ENCODE results near the gene APOL6.

APOL6 gene

DNA sequence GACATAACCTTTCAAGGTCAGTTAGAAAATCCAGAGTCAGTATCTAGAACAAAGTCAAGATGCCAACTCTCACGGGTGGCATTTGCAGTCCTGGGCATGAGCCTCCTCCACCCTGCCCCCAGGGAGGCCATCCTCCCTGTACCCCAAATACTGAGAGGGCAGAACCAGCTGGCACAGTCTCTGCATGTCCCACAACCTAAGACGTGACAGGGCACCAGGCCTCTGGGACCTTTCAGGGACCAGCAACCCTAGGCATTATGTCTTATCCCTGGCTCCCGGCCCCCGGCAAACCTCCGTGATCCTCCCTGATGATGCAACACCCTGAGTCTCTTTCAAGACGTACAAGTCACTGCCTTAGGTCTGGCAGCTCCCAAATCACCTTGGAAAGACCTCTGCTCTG is 33.1 kb upstream of the APOL6 start:
- CTCF ChIA-PET, result no interaction called here
- POLR2A ChIA-PET, result no interaction called here
- TF ChIP-seq, protein P1, sequence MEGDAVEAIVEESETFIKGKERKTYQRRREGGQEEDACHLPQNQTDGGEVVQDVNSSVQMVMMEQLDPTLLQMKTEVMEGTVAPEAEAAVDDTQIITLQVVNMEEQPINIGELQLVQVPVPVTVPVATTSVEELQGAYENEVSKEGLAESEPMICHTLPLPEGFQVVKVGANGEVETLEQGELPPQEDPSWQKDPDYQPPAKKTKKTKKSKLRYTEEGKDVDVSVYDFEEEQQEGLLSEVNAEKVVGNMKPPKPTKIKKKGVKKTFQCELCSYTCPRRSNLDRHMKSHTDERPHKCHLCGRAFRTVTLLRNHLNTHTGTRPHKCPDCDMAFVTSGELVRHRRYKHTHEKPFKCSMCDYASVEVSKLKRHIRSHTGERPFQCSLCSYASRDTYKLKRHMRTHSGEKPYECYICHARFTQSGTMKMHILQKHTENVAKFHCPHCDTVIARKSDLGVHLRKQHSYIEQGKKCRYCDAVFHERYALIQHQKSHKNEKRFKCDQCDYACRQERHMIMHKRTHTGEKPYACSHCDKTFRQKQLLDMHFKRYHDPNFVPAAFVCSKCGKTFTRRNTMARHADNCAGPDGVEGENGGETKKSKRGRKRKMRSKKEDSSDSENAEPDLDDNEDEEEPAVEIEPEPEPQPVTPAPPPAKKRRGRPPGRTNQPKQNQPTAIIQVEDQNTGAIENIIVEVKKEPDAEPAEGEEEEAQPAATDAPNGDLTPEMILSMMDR (IDR thresholded peaks at IDR 0.05; ENCODE audit: control extremely low read depth, extremely low read depth, low read depth, missing control alignments), result no peak

DNA sequence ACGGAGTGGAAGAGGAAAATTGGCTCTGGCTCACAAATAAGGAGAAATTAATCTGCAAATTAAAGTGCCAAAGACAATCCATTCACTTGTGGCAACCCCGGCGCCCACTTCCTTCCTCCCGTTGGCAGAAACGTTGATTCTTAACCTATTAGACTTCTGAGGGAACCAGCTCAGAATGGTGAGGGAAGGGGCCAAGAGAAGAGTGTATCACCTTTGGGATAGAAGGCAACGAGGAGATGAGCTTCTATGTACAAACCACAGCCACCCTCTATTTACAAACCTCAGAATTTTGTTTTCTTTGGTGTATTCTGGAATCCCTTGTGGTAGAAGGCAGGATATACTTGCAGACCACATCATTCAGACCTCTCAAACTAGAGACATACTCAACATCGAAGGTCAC is 32.2 kb upstream of the APOL6 start:
- POLR2A ChIA-PET, result no interaction called here
- CTCF ChIA-PET, result interaction anchor here (1.6 kb wide), 1 partner anchor 265 kb away, joined by 3 read pairs; no protein-coding TSS in a partner anchor
- TF ChIP-seq, protein P1 (IDR thresholded peaks at IDR 0.05; ENCODE audit: control extremely low read depth, extremely low read depth, low read depth, missing control alignments), result no peak
- no peak for DNase-seq (ENCODE audit: extremely low spot score)

More for the DNA sequence above, 33.1 kb upstream of the APOL6 start:
- no peak for DNase-seq (ENCODE audit: extremely low spot score)

DNA sequence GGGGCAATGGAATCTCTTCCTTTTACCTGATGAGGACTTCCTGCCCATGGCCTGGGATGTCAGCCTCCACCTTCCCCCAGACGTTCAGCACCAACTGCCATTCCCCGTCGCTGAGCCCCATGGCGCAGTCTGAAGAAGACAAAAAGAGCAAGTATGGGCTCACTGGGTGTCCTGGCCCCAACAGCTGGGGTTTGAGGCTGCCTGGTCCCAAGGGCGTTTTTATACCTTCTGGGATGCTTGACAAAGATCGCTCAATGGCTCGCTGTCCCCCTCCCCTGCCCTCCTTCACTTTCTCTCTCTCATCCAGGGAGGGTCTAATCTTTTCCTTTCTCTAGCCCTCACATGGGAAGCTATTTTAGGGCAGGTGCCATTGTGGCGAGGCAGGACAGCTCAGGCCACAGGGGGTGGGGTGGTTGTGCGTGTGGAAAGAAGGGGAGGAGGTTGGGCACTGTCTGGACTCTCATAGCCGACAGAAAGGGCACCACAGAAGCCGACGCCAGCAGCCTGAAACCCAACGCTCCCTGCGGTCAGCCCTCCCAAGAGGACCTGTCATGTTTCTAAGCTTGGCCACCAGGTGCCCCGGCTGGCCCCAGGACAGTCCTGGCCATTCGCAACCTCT is 31.0 kb upstream of the APOL6 start, which contains the start of gene MB:
MB (minus strand) TSS at position 193 of the 619 bp plus-strand sequence; CDS start at position 121, 72 bp downstream.
- POLR2A ChIA-PET, result no interaction called here
- TF ChIP-seq, protein P1 (IDR thresholded peaks at IDR 0.05; ENCODE audit: control extremely low read depth, extremely low read depth, low read depth, missing control alignments), result no peak

DNA sequence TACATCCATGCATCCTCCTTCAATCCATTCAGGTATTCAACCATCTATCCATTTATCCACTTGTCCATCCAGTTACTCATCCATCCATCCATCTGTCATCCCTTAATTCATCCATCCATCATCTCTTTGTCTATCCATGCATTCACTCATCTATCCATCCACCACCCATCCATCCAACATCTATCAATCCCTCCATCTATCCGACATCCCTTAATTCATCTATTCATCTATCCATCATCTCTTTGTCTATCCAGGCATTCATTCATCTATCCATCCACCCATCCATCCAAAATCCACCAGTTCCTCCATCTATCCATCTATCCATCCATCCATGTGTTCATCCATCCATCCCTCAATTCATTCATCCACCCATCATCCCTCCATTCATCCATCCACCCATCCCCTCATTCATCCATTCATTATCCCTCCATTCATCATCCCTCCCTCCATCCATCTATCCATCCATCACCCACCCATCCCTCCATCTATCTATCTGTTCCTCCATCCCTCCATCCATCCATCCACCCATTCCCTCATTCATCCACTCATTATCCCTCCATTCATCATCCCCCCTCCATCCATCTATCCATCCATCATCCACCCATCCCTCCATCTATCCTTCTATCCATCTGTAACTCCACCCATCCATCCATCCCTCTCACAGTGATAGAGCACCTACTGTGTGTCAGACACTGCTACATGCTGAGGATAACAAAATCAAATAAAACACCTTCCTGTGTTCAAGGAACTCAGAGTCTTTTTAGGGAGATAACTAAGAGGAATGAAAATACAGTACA is 29.6 kb upstream of the APOL6 start:
- ChIA-PET CTCF (interaction anchor here (1.0 to 3.4 kb wide), 4 partner anchors 8 to 268 kb away, joined by 3 to 19 read pairs (median 4); no protein-coding TSS in a partner anchor), POLR2A (no interaction called here)
- TF ChIP-seq, protein P1 (IDR thresholded peaks at IDR 0.05; ENCODE audit: control extremely low read depth, extremely low read depth, low read depth, missing control alignments), result no peak
- no peak for DNase-seq (ENCODE audit: extremely low spot score)

More for the DNA sequence above, 31.0 kb upstream of the APOL6 start, which contains the start of gene MB:
- DNase-seq (ENCODE audit: extremely low spot score), result no peak
- CTCF ChIA-PET, result interaction anchor here (0.9 to 1.6 kb wide), 4 partner anchors 10 to 266 kb away, joined by 3 to 4 read pairs (median 4); no protein-coding TSS in a partner anchor

DNA sequence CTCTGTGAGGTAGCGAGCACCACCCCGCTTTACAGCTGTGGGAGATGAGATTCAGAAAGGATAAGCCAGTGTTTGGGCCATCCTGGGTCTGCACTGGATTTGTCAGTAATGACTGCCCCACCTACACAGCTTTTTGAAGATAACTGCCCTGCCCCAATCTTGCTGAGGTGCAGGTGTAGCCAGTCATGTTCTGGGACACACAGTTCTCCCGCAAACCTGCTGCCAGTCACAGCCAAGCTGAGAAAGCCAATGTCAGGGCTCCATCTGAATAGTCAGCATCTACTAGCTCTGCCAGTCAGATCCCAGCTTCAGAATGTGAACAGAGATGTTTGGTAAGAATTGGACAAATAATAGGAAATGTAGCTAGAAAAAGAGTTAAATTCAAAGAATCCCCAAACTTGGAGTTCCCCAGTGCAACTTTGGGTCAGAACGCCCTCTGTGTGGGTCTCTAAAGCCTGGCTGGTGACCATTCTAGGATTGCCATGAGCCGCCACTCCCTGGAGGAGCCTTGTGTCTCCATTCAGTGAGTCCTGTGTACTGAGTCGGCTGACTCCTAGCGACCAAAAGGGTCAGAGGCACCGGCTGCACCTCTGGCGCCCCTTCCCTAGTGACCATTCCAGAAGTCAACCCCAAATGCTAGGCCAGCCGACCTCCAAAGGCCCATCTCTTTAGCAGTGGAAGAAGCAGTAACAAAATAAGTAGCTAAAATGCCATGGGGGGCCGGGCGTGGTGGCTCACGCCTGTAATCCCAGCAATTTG is 28.7 kb upstream of the APOL6 start:
- no peak for DNase-seq (ENCODE audit: extremely low spot score)
- POLR2A ChIA-PET, result interaction anchor here (0.5 kb wide), 1 partner anchor 248 kb away, joined by 5 read pairs; no protein-coding TSS in a partner anchor
- TF ChIP-seq, protein P1 (IDR thresholded peaks at IDR 0.05; ENCODE audit: control extremely low read depth, extremely low read depth, low read depth, missing control alignments), result no peak
- CTCF ChIA-PET, result interaction anchor here (1.1 to 3.4 kb wide), 2 partner anchors 65 to 269 kb away, joined by 5 to 19 read pairs; no protein-coding TSS in a partner anchor
